A549 (cell line): Measurements from ENCODE around the gene COMMD10. TPM values are rescaled to one million over a fixed set of nuclear protein-coding genes. Genes with fewer than 3 reads are reported as not detected.

ENCODE experiments used
- ATAC-seq, 2 experiments: fragments of 200-7000 bp in 1 of 2; fragments of >200 bp in 1 of 2; cut with Nextera tagmentation in 1 of 2; cut with Tn5 transposase in 1 of 2; 3 replicates each; pipeline versions ENCODE4 v1.8.0 to v1.9.1; 2018 to 2020; ENCODE audit warnings: mild to moderate bottlenecking in 1 of 2, moderate library complexity in 1 of 2
- CTCF ChIA-PET: fragments of 300-600 bp; sonication (Branson Sonifier 250); formaldehyde crosslinking; extraction: SDS; loops from one replicate; lab custom pipeline; 2021; ENCODE audit warnings: antibody characterized with exemption, inconsistent platforms; lab: Yijun Ruan, JAX
- POLR2A ChIA-PET: fragments of 350-600 bp; formaldehyde crosslinking; extraction: SDS; loops from one replicate; lab custom pipeline; 2021; ENCODE audit warnings: antibody characterized with exemption, inconsistent platforms; lab: Yijun Ruan, JAX
- DNase-seq, 2 experiments: peaks; one replicate each; pipeline versions ENCODE4 v3.0.0 to v3.0.0-alpha.2; 2011 to 2016; ENCODE audit warnings: low read depth in 1 of 2, low spot score in 1 of 2
- FAIRE-seq: peaks from 2 replicates; lab custom pipeline; 2011; peaks lifted over from hg19 to GRCh38; lab: Jason Lieb, UNC
- H3K27ac ChIP-seq, 2 experiments: fragments of >200 bp; sonication (Bioruptor Twin); formaldehyde crosslinking; 3 replicates each; pipeline ENCODE4 v1.5.1; 2016 to 2017
- H3K4me1 ChIP-seq: fragments of >200 bp; sonication (Bioruptor Twin); formaldehyde crosslinking; 3 replicates; pipeline ENCODE4 v1.6.1; 2016
- H3K4me2 ChIP-seq: fragments of >200 bp; sonication (Bioruptor Twin); formaldehyde crosslinking; 3 replicates; pipeline ENCODE4 v1.6.1; 2016
- H3K4me3 ChIP-seq: fragments of >200 bp; sonication (Bioruptor Twin); formaldehyde crosslinking; 3 replicates; pipeline ENCODE4 v1.5.1; 2016
- H3K9me3 ChIP-seq: fragments of >200 bp; sonication (Bioruptor Twin); formaldehyde crosslinking; 3 replicates; pipeline ENCODE4 v1.6.1; 2016
- BHLHE40 ChIP-seq: IDR thresholded peaks from 2 replicates; pipeline ENCODE4 v1.6.1; 2012; ENCODE audit warnings: low read depth, low read length, inconsistent platforms
- CBX2 ChIP-seq: fragments of 200-600 bp; sonication (generic); IDR thresholded peaks from 2 replicates; pipeline ENCODE4 v1.6.1; 2016; ENCODE audit warnings: low read depth, mild to moderate bottlenecking, borderline replicate concordance
- CEBPB ChIP-seq, 2 experiments: fragments of >200 bp in 1 of 2; sonication (Bioruptor Twin) in 1 of 2; formaldehyde crosslinking in 1 of 2; IDR thresholded peaks; 2 replicates each; pipeline ENCODE4 v1.6.1; 2012 to 2016
- CHD2 ChIP-seq: fragments of 150-350 bp; IDR thresholded peaks from 2 replicates; pipeline ENCODE4 v1.6.1; 2014; ENCODE audit warnings: low read length; ENCODE audit not compliant: partially characterized antibody
- CTCF ChIP-seq: fragments of >200 bp; sonication (Bioruptor Twin); formaldehyde crosslinking; IDR thresholded peaks from 3 replicates; pipeline ENCODE4 v1.5.1; 2016
- E2F6 ChIP-seq: IDR thresholded peaks from 2 replicates; pipeline ENCODE4 v1.6.1; 2012; ENCODE audit warnings: low read depth, borderline replicate concordance
- ESRRA ChIP-seq: fragments of 150-350 bp; IDR thresholded peaks from 2 replicates; pipeline ENCODE4 v1.6.1; 2014; ENCODE audit warnings: mild to moderate bottlenecking, low read length, borderline replicate concordance
- FOSB ChIP-seq: fragments of 250-450 bp; sonication (Bioruptor Pico); IDR thresholded peaks from 2 replicates; pipeline ENCODE4 v1.5.0; 2020; ENCODE audit warnings: mild to moderate bottlenecking, moderate library complexity
- FOSL2 ChIP-seq, 2 experiments: fragments of 450-650 bp in 1 of 2; fragments of >200 bp in 1 of 2; sonication (Bioruptor Twin) in 1 of 2; formaldehyde crosslinking; IDR thresholded peaks; 2 replicates each; pipeline versions ENCODE4 v1.5.0 to v1.6.1; 2016 to 2020; ENCODE audit warnings: mild to moderate bottlenecking in 1 of 2, moderate library complexity in 1 of 2
- FOXS1 ChIP-seq: fragments of 250-450 bp; sonication (Bioruptor Pico); IDR thresholded peaks from 2 replicates; pipeline ENCODE4 v1.5.0; 2020; ENCODE audit warnings: mild to moderate bottlenecking, moderate library complexity
- HDAC2 ChIP-seq: fragments of 200-600 bp; sonication (generic); IDR thresholded peaks from 2 replicates; pipeline ENCODE4 v1.6.1; 2016
- HOXA7 ChIP-seq: fragments of 250-450 bp; sonication (Bioruptor Pico); IDR thresholded peaks from 2 replicates; pipeline ENCODE4 v1.5.0; 2020; ENCODE audit warnings: mild to moderate bottlenecking, moderate library complexity
- JUN ChIP-seq, 2 experiments: fragments of >200 bp; sonication (Bioruptor Twin); formaldehyde crosslinking; IDR thresholded peaks; 2 replicates in 1 of 2; 3 replicates in 1 of 2; pipeline ENCODE4 v1.6.1; 2016 to 2017
- JUNB ChIP-seq: fragments of >200 bp; sonication (Bioruptor Twin); formaldehyde crosslinking; IDR thresholded peaks from 2 replicates; pipeline ENCODE4 v1.6.1; 2016
- KDM1A ChIP-seq: fragments of 200-600 bp; sonication (generic); IDR thresholded peaks from 2 replicates; pipeline ENCODE4 v1.6.1; 2016; ENCODE audit warnings: low read depth, mild to moderate bottlenecking
- MAFK ChIP-seq: fragments of 450-650 bp; IDR thresholded peaks from 2 replicates; pipeline ENCODE4 v1.6.1; 2014; ENCODE audit not compliant: partially characterized antibody
- MAX ChIP-seq: IDR thresholded peaks from 2 replicates; pipeline ENCODE4 v1.6.1; 2012
- MYC ChIP-seq: IDR thresholded peaks from 2 replicates; pipeline ENCODE4 v1.6.1; 2012; ENCODE audit warnings: mild to moderate bottlenecking, inconsistent platforms, low read length, improper control_type of control experiment, borderline replicate concordance
- NFE2L2 ChIP-seq: fragments of 150-350 bp; conservative IDR thresholded peaks from 2 replicates; pipeline ENCODE4 v1.6.1; 2014; ENCODE audit warnings: low read length
- NPAS2 ChIP-seq: fragments of 250-450 bp; sonication (Bioruptor Pico); IDR thresholded peaks from 2 replicates; pipeline ENCODE4 v1.8.0; 2022; ENCODE audit warnings: mild to moderate bottlenecking, moderate library complexity, borderline replicate concordance
- RAD21 ChIP-seq, 2 experiments: fragments of >200 bp in 1 of 2; sonication (Bioruptor Twin) in 1 of 2; formaldehyde crosslinking in 1 of 2; IDR thresholded peaks in 1 of 2; conservative IDR thresholded peaks in 1 of 2; 2 replicates in 1 of 2; 3 replicates in 1 of 2; pipeline ENCODE4 v1.6.1; 2012 to 2018; ENCODE audit warnings: inconsistent platforms in 1 of 2
- RARB ChIP-seq: fragments of 250-450 bp; sonication (Bioruptor Pico); IDR thresholded peaks from 2 replicates; pipeline ENCODE4 v1.8.0; 2021; ENCODE audit warnings: mild to moderate bottlenecking, moderate library complexity
- RCOR1 ChIP-seq: fragments of 150-350 bp; IDR thresholded peaks from 2 replicates; pipeline ENCODE4 v1.6.1; 2014; ENCODE audit warnings: antibody characterized with exemption, low read length, low read depth
- REST ChIP-seq: fragments of 200-600 bp; sonication (generic); IDR thresholded peaks from 2 replicates; pipeline ENCODE4 v1.6.1; 2016; ENCODE audit warnings: antibody characterized with exemption, mild to moderate bottlenecking, moderate library complexity
- RFX5 ChIP-seq: fragments of 450-650 bp; IDR thresholded peaks from 2 replicates; pipeline ENCODE4 v1.7.1; 2014; ENCODE audit warnings: antibody characterized with exemption, mild to moderate bottlenecking, moderate library complexity
- SMC3 ChIP-seq: fragments of >200 bp; sonication (Bioruptor Twin); formaldehyde crosslinking; IDR thresholded peaks from 3 replicates; pipeline ENCODE4 v1.6.1; 2018; ENCODE audit warnings: inconsistent platforms
- SREBF2 ChIP-seq: fragments of 450-650 bp; IDR thresholded peaks from 2 replicates; pipeline ENCODE4 v1.6.1; 2014; ENCODE audit warnings: mild to moderate bottlenecking, moderate library complexity
- TFCP2L1 ChIP-seq: fragments of 250-450 bp; sonication (Bioruptor Pico); IDR thresholded peaks from 2 replicates; pipeline ENCODE4 v1.5.0; 2021; ENCODE audit warnings: mild to moderate bottlenecking
- TP53 ChIP-seq: fragments of 250-450 bp; sonication (Bioruptor Pico); IDR thresholded peaks from 2 replicates; pipeline ENCODE4 v1.5.0; 2021; ENCODE audit warnings: mild to moderate bottlenecking, moderate library complexity
- WGBS: methylation state at CpG from one replicate; pipeline ENCODE4 v1.1.6; 2017; ENCODE audit errors: missing lambda C conversion rate; 5-methylcytosine and 5-hydroxymethylcytosine counted together
- polyA plus RNA-seq, 4 experiments: library from polyadenylated mRNA; depleted of rRNA in 3 of 4; stranded (reverse); fragments of >200 nt; fragmentation: RNase III in 1 of 4; extraction: RNeasy Plus Mini Kit Qiagen cat#74134 plus additional on column Dnase treatment in 1 of 4; gene quantifications; 2 replicates in 3 of 4; 3 replicates in 1 of 4; pipeline ENCODE4 v1.2.3, GENCODE V29; 2011 to 2017
- TF ChIP-seq, protein P1 (sequence below): fragments of 450-650 bp; IDR thresholded peaks from 2 replicates; pipeline ENCODE4 v1.6.1; 2014; ENCODE audit warnings: antibody characterized with exemption

COMMD10 gene
- polyA plus RNA-seq, 2 of the 4 experiments (the other 2 are of a cell fraction) = 40.2 to 63.9 TPM

GRCh38 chr5:116063950-116064349, 20.9 kb upstream of the COMMD10 start:
- no peak for FAIRE-seq
- Histone ChIP-seq H3K4me1 (no peaks in the 10 kb centered on the region), H3K27ac (no peak overlapping the region), H3K4me3 (no peak overlapping the region), H3K4me2 (no peak overlapping the region), H3K9me3 (no peaks in the 10 kb centered on the region)
- TF ChIP-seq NFE2L2 (no peak), RCOR1 (no peak), HOXA7 (no peak), FOSB (CRISPR knock-in tag) (no peak), MAFK (no peak), CEBPB (IDR thresholded peaks at IDR 0.05) (no peak), CBX2 (no peak), E2F6 (no peak), KDM1A (no peak), MYC (no peak), FOXS1 (CRISPR knock-in tag) (no peak), TFCP2L1 (CRISPR knock-in tag) (no peak), NPAS2 (no peak), REST (no peak), SMC3 (no peak), SREBF2 (no peak), JUNB (no peak), ESRRA (no peak), MAX (no peak)
- TF ChIP-seq, protein P1, sequence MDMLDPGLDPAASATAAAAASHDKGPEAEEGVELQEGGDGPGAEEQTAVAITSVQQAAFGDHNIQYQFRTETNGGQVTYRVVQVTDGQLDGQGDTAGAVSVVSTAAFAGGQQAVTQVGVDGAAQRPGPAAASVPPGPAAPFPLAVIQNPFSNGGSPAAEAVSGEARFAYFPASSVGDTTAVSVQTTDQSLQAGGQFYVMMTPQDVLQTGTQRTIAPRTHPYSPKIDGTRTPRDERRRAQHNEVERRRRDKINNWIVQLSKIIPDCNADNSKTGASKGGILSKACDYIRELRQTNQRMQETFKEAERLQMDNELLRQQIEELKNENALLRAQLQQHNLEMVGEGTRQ = no peak
- DNase-seq = no peak
- ChIA-PET CTCF (no interaction called here), POLR2A (no interaction called here)
- ATAC-seq = no peak
- WGBS = 63% methylated on average over 3 of the region's 3 CpGs

GRCh38 chr5:116068028-116068632, 16.7 kb upstream of the COMMD10 start:
- FAIRE-seq (peak; percentile 79), DNase-seq (peak; percentile 11 to 60), ATAC-seq (peak in 1 of 2 experiments; percentile 77; a peak in 3 of 6 replicates)
- Histone ChIP-seq H3K27ac (no peak overlapping the region), H3K4me1 (no peaks in the 10 kb centered on the region), H3K9me3 (no peaks in the 10 kb centered on the region), H3K4me3 (no peak overlapping the region), H3K4me2 (peak overlapping the region; percentile 9; the same call in 1 of the 3 replicates)
- TF ChIP-seq SMC3 = peak; percentile 86
- TF ChIP-seq JUN (IDR thresholded peaks at IDR 0.05) = no peak
- TF ChIP-seq CBX2 = no peak
- TF ChIP-seq RARB = no peak
- TF ChIP-seq KDM1A = no peak
- TF ChIP-seq TP53 = no peak
- TF ChIP-seq BHLHE40 = no peak
- TF ChIP-seq CHD2 = no peak
- TF ChIP-seq CTCF = peak; percentile 90
- TF ChIP-seq HDAC2 = no peak
- peak; percentile 88 for TF ChIP-seq RAD21 (conservative IDR thresholded peaks at IDR 0.05 in 1 of 2, IDR thresholded peaks at IDR 0.05 in 1 of 2)
- no peak for TF ChIP-seq FOSL2 (IDR thresholded peaks at IDR 0.05)
- TF ChIP-seq FOSL2 (CRISPR knock-in tag; IDR thresholded peaks at IDR 0.05) = no peak
- TF ChIP-seq RFX5 = no peak
- ChIA-PET CTCF (interaction anchor here (0.6 to 3.8 kb wide), 24 partner anchors 8 to 808 kb away, joined by 3 to 30 read pairs (median 3); partner anchors contain the start of gene COMMD10), POLR2A (no interaction called here)
- 2% methylated on average over 4 of the region's 4 CpGs for WGBS
